HepG2 (cell line): ENCODE measurements around the gene BCL2L1. TPM values are rescaled to one million over a fixed set of nuclear protein-coding genes. Genes with fewer than 3 reads are reported as not detected.

Experiments used
- ATAC-seq: fragments of 200-7000 bp; cut with Tn5 transposase; 3 replicates; pipeline ENCODE4 v1.9.1; 2020; ENCODE audit warnings: mild to moderate bottlenecking, moderate library complexity
- BruUV-seq: library from RNA; stranded (reverse); fragments of 400-500 nt; replicated peaks from 2 replicates; lab custom pipeline; 2021; lab: Mats Ljungman, UMichigan
- CTCF ChIA-PET: fragments of 300-600 bp; formaldehyde crosslinking; extraction: SDS; loops from one replicate; lab custom pipeline; 2021; ENCODE audit warnings: low total read pairs, inconsistent platforms, low intra/inter-chr PET ratio; lab: Yijun Ruan, JAX
- POLR2A ChIA-PET: fragments of 350-600 bp; sonication (Branson Sonifier 250); formaldehyde crosslinking; loops from one replicate; lab custom pipeline; 2020; ENCODE audit warnings: antibody characterized with exemption, inconsistent platforms; lab: Yijun Ruan, JAX
- DNase-seq: peaks from one replicate; pipeline ENCODE4 v3.0.0-alpha.2; 2015; ENCODE audit warnings: low spot score
- FAIRE-seq: peaks from 3 replicates; lab custom pipeline; 2011; peaks lifted over from hg19 to GRCh38; lab: Jason Lieb, UNC
- H2AFZ ChIP-seq: one replicate; pipeline ENCODE4 v1.6.1; 2011; ENCODE audit warnings: low read length, inconsistent platforms
- H3K27ac ChIP-seq: fragments of 300-600 bp; 3 replicates; pipeline ENCODE4 v1.8.0; 2011; ENCODE audit warnings: mixed run types, mild to moderate bottlenecking, mixed read lengths, low read length, inconsistent platforms; ENCODE audit not compliant: insufficient read depth; ENCODE audit errors: extremely low read length
- H3K27me3 ChIP-seq, 2 experiments: fragments of 200-600 bp in 1 of 2; 2 replicates in 1 of 2; 3 replicates in 1 of 2; pipeline versions ENCODE4 v1.6.0 to v1.8.0; 2011; ENCODE audit warnings: low read length in 2 of 2, mild to moderate bottlenecking in 2 of 2, moderate library complexity in 2 of 2, inconsistent platforms in 1 of 2; ENCODE audit not compliant: insufficient read depth in 2 of 2, control insufficient read depth in 1 of 2
- H3K36me3 ChIP-seq, 2 experiments: fragments of 200-600 bp in 1 of 2; replicated peaks in 1 of 2; 2 replicates in 1 of 2; 3 replicates in 1 of 2; pipeline versions ENCODE4 v1.5.1 to v1.8.0; 2011; ENCODE audit warnings: low read length in 2 of 2, inconsistent platforms in 1 of 2; ENCODE audit not compliant: insufficient read depth in 2 of 2, control insufficient read depth in 1 of 2
- H3K4me1 ChIP-seq: 2 replicates; pipeline ENCODE4 v1.5.1; 2012; ENCODE audit warnings: low read length, inconsistent platforms; ENCODE audit not compliant: insufficient read depth
- H3K4me2 ChIP-seq: 2 replicates; pipeline ENCODE4 v1.6.0; 2011; ENCODE audit warnings: low read depth, low read length, inconsistent platforms
- H3K4me3 ChIP-seq, 3 experiments: fragments of 200-600 bp in 1 of 3; sonication (generic), shearing (Covaris generic) in 1 of 3; replicated peaks in 1 of 3; 2 replicates each; pipeline ENCODE4 v1.5.1; 2011 to 2016; ENCODE audit warnings: low read length in 3 of 3, inconsistent platforms in 2 of 3, low read depth in 2 of 3, mild to moderate bottlenecking in 2 of 3, control low read depth in 1 of 3, mixed read lengths in 1 of 3; ENCODE audit not compliant: insufficient read depth in 1 of 3
- H3K79me2 ChIP-seq: one replicate; pipeline ENCODE4 v1.6.1; 2011; ENCODE audit warnings: low read length, inconsistent platforms; ENCODE audit not compliant: insufficient read depth
- H3K9ac ChIP-seq: 2 replicates; pipeline ENCODE4 v1.6.0; 2011; ENCODE audit warnings: mild to moderate bottlenecking, low read depth, low read length, inconsistent platforms; ENCODE audit not compliant: insufficient read depth
- H3K9me3 ChIP-seq: 2 replicates; pipeline ENCODE4 v1.5.1; 2012; ENCODE audit warnings: mild to moderate bottlenecking, low read length
- H4K20me1 ChIP-seq: 2 replicates; pipeline ENCODE4 v1.6.0; 2011; ENCODE audit warnings: inconsistent platforms, mild to moderate bottlenecking, low read length, moderate library complexity; ENCODE audit not compliant: insufficient read depth
- CHD4 ChIP-seq: fragments of 200-600 bp; sonication (generic); IDR thresholded peaks from 2 replicates; pipeline ENCODE4 v1.7.0; 2017; ENCODE audit warnings: mild to moderate bottlenecking, low read length, borderline replicate concordance
- FOXJ3 ChIP-seq: sonication (generic); formaldehyde crosslinking; IDR thresholded peaks from 2 replicates; pipeline ENCODE4 v1.4.0; 2020; ENCODE audit warnings: missing genetic modification reagents, mild to moderate bottlenecking, borderline replicate concordance
- SP140L ChIP-seq: sonication (generic); formaldehyde crosslinking; IDR thresholded peaks from 2 replicates; pipeline ENCODE4 v1.4.0; 2020; ENCODE audit warnings: missing genetic modification reagents, borderline replicate concordance
- ZFP82 ChIP-seq: sonication (generic); formaldehyde crosslinking; IDR thresholded peaks from 2 replicates; pipeline ENCODE4 v1.5.1; 2020; ENCODE audit warnings: mild to moderate bottlenecking, missing genetic modification reagents, borderline replicate concordance
- ZNF816 ChIP-seq: sonication (generic); formaldehyde crosslinking; IDR thresholded peaks from 2 replicates; pipeline ENCODE4 v1.8.0; 2022; ENCODE audit warnings: missing genetic modification reagents, mild to moderate bottlenecking, borderline replicate concordance
- WGBS: methylation state at CpG from one replicate; pipeline ENCODE4 v1.1.6; 2017; ENCODE audit warnings: low lambda C conversion rate; 5-methylcytosine and 5-hydroxymethylcytosine counted together
- in situ Hi-C: cut with HindIII; loops from 2 replicates; pipeline ENCODE4 v1.10.0; 2017; ENCODE audit warnings: low pct_unique_long_range_greater_than_20kb; ENCODE audit not compliant: extremely low pct_ligation_motif_present
- intact Hi-C: fragments of 100-400 bp; cut with micrococcal nuclease; formaldehyde crosslinking; loops from one replicate; pipeline ENCODE4 v1.10.0; 2022; ENCODE audit not compliant: unreplicated experiment
- polyA plus RNA-seq, 8 experiments: library from polyadenylated mRNA; depleted of rRNA in 3 of 8; stranded (reverse) in 7 of 8; unstranded in 1 of 8; fragments of >200 nt; fragmentation: Illumina TruSeq in 4 of 8; extraction: Trizol in 4 of 8; gene quantifications; 2 replicates each; pipeline versions ENCODE4 v1.2.1 to v1.2.3, GENCODE V29; 2011 to 2016; ENCODE audit warnings: low read depth in 4 of 8, missing spikeins in 1 of 8, mixed read lengths in 1 of 8; ENCODE audit not compliant: insufficient read depth in 1 of 8
- total RNA-seq, 5 experiments: library from RNA; depleted of rRNA; stranded (reverse); fragments of >200 nt; fragmentation: Illumina TruSeq; extraction: Trizol; gene quantifications; 2 replicates each; pipeline ENCODE4 v1.2.3, GENCODE V29; 2016; ENCODE audit warnings: low read depth in 1 of 5
- TF ChIP-seq, protein P1 (sequence below), 2 experiments: sonication (generic) in 1 of 2; formaldehyde crosslinking in 1 of 2; IDR thresholded peaks; 2 replicates each; pipeline versions ENCODE4 v1.6.1 to v1.9.0; 2014 to 2022; ENCODE audit warnings: antibody characterized with exemption in 1 of 2, borderline replicate concordance in 1 of 2, inconsistent platforms in 1 of 2, low read depth in 1 of 2, missing genetic modification reagents in 1 of 2
- TF ChIP-seq, protein P2 (sequence below): sonication (generic); formaldehyde crosslinking; IDR thresholded peaks from 2 replicates; pipeline ENCODE4 v1.5.0; 2020; ENCODE audit warnings: missing genetic modification reagents
- TF ChIP-seq, protein P3 (sequence below): sonication (generic); formaldehyde crosslinking; IDR thresholded peaks from 2 replicates; pipeline ENCODE4 v1.8.0; 2022; ENCODE audit warnings: mild to moderate bottlenecking, missing genetic modification reagents; ENCODE audit not compliant: insufficient replicate concordance

Gene BCL2L1
- total and polyA plus RNA-seq, 2 of the 13 experiments (the other 11 are each of a cell fraction or from before 2014, with no cell fraction given), result 164 to 258 TPM

DNA sequence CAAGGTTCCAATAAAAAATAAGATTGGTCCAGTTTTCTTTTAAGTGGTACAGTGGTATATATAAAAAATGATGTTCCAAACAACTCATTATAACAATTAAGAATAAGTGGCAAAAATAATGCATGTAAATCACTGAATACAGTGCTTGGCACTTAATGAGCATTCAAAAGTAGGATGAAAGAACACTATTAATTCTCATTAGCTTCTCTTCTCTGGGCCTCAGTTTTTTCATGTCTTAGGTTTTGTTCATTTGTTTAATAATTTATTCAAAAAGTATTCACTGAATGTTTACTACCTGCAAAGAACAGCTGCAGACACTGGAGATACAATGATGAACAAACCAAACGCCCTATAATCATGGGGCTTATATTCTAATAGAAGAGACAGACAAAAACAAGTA lies 21.1 kb downstream of the BCL2L1 start:
- peak overlapping the region; percentile 83 for H3K27ac ChIP-seq
- ChIA-PET POLR2A (interaction anchor here (28.1 to 33.2 kb wide), 2 partner anchors 13 to 44 kb away, joined by 1981 to 2822 read pairs; partner anchors contain the start of gene BCL2L1), CTCF (no interaction called here)
- in situ Hi-C loops (no loop called here), intact Hi-C loops (no loop called here)
- FAIRE-seq (no peak), DNase-seq (no peak), ATAC-seq (no peak)
- no peak overlapping the region for H3K4me3 ChIP-seq
- H3K9me3 ChIP-seq, result no peaks in the 10 kb centered on the region
- peaks cover 30 to 56% of the 10 kb centered on the region in 2 experiments for H3K36me3 ChIP-seq
- H4K20me1 ChIP-seq, result no peaks in the 10 kb centered on the region
- peaks cover 100% of the 10 kb centered on the region for H3K4me1 ChIP-seq
- TF ChIP-seq ZNF816 (CRISPR knock-in tag) (peak; percentile 79; the same call in 1 of the 2 replicates), ZFP82 (CRISPR knock-in tag) (0 out of 2 replicates have a peak, but pooled peaks have one; percentile 52), CHD4 (no peak), FOXJ3 (CRISPR knock-in tag) (0 out of 2 replicates have a peak, but pooled peaks have one; percentile 34), SP140L (0 out of 2 replicates have a peak, but pooled peaks have one; percentile 11)
- TF ChIP-seq, protein P1, sequence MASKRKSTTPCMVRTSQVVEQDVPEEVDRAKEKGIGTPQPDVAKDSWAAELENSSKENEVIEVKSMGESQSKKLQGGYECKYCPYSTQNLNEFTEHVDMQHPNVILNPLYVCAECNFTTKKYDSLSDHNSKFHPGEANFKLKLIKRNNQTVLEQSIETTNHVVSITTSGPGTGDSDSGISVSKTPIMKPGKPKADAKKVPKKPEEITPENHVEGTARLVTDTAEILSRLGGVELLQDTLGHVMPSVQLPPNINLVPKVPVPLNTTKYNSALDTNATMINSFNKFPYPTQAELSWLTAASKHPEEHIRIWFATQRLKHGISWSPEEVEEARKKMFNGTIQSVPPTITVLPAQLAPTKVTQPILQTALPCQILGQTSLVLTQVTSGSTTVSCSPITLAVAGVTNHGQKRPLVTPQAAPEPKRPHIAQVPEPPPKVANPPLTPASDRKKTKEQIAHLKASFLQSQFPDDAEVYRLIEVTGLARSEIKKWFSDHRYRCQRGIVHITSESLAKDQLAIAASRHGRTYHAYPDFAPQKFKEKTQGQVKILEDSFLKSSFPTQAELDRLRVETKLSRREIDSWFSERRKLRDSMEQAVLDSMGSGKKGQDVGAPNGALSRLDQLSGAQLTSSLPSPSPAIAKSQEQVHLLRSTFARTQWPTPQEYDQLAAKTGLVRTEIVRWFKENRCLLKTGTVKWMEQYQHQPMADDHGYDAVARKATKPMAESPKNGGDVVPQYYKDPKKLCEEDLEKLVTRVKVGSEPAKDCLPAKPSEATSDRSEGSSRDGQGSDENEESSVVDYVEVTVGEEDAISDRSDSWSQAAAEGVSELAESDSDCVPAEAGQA (IDR thresholded peaks at IDR 0.05; ENCODE audit: low read depth), result no peak
- TF ChIP-seq, protein P1 (CRISPR knock-in tag; IDR thresholded peaks at IDR 0.05; ENCODE audit: borderline replicate concordance), result 0 out of 2 replicates have a peak, but pooled peaks have one; percentile 57
- TF ChIP-seq, protein P2, sequence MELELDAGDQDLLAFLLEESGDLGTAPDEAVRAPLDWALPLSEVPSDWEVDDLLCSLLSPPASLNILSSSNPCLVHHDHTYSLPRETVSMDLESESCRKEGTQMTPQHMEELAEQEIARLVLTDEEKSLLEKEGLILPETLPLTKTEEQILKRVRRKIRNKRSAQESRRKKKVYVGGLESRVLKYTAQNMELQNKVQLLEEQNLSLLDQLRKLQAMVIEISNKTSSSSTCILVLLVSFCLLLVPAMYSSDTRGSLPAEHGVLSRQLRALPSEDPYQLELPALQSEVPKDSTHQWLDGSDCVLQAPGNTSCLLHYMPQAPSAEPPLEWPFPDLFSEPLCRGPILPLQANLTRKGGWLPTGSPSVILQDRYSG, result 0 out of 2 replicates have a peak, but pooled peaks have one; percentile 59
- TF ChIP-seq, protein P3, sequence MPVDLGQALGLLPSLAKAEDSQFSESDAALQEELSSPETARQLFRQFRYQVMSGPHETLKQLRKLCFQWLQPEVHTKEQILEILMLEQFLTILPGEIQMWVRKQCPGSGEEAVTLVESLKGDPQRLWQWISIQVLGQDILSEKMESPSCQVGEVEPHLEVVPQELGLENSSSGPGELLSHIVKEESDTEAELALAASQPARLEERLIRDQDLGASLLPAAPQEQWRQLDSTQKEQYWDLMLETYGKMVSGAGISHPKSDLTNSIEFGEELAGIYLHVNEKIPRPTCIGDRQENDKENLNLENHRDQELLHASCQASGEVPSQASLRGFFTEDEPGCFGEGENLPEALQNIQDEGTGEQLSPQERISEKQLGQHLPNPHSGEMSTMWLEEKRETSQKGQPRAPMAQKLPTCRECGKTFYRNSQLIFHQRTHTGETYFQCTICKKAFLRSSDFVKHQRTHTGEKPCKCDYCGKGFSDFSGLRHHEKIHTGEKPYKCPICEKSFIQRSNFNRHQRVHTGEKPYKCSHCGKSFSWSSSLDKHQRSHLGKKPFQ (CRISPR knock-in tag), result no peak
- H3K27me3 ChIP-seq, result no peaks in the 10 kb centered on the region
- H3K79me2 ChIP-seq, result peaks cover 89% of the 10 kb centered on the region
- H2AFZ ChIP-seq, result no peak overlapping the region
- H3K4me2 ChIP-seq, result no peak overlapping the region
- BruUV-seq, result TSS peak; percentile 4
- H3K9ac ChIP-seq, result no peak overlapping the region
- whole genome bisulfite sequencing, result 94% methylated on average over 1 of the region's 1 CpG
